ENCODE data around the gene LRCH1. TPM values are rescaled to one million over a fixed set of nuclear protein-coding genes. Genes with fewer than 3 reads are reported as not detected.
A peak's percentile ranks its signal among the peaks of the same experiment; 100 is the strongest.

LRCH1 gene
- total RNA-seq, 1 experiment from 2014 or later, result 4.9 TPM

- no peak for DNase-seq (ENCODE audit: low spot score)
Measured at GRCh38 chr13:46638262-46638661, 85.3 kb downstream of the LRCH1 start.

GRCh38 chr13:46639033-46639981, 86.3 kb downstream of the LRCH1 start:
- DNase-seq (ENCODE audit: low spot score), result peak; percentile 53

- DNase-seq (ENCODE audit: low spot score), result peak; percentile 31
Measured at GRCh38 chr13:46640843-46641242, 87.9 kb downstream of the LRCH1 start.

GRCh38 chr13:46641274-46642081, 88.5 kb downstream of the LRCH1 start:
- no peak for DNase-seq (ENCODE audit: low spot score)

DNA sequence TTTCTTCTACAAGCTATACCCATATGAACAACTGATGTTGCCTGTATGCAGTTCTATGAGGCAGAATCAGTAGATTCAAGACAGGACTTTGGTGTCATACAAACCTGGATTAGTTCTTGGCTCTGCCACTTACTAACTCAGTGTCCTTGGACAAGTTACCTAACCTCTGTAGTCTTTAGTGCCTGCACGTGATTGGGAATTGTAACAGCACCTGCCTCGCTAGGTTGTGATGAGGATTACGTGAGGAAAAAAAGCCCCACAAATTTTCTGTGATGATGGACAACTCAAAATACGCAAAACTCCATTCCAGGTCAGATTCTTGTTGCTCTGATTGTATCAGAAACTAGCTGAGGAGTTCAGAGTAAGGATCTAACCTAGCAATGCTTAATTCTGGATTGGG, 89.3 kb downstream of the LRCH1 start:
- DNase-seq (ENCODE audit: low spot score), result no peak

- DNase-seq (ENCODE audit: low spot score), result no peak
Measured at GRCh38 chr13:46643165-46643777, 90.3 kb downstream of the LRCH1 start.

- no peak for DNase-seq (ENCODE audit: low spot score)
Measured at GRCh38 chr13:46644816-46645215, 91.8 kb downstream of the LRCH1 start.

DNA sequence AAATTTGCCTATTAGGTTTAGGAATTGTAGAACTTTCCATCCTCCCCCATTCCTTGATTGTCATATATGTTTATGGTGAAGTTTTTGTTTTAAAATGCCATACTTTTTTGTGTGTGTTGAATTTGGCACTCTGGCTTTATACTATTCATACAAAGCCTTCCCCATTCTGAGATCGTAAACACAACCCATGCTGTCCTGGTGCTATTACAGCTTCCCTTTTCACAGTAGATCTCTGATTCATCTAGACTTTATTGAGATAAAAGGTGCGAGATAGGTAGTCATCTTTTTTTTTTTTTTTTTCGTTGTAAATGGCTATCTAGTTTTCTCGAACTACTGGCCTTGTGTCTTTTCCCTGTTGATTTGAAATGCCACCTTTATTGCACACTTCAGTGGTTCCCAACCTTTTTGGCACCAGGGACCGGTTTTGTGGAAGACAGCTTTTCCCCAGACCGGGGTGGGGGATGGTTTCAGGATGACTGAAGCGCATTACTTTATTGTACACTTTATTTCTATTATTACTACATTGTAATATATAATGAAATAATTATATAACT, 94.6 kb downstream of the LRCH1 start:
- no peak for DNase-seq (ENCODE audit: low spot score)

DNA sequence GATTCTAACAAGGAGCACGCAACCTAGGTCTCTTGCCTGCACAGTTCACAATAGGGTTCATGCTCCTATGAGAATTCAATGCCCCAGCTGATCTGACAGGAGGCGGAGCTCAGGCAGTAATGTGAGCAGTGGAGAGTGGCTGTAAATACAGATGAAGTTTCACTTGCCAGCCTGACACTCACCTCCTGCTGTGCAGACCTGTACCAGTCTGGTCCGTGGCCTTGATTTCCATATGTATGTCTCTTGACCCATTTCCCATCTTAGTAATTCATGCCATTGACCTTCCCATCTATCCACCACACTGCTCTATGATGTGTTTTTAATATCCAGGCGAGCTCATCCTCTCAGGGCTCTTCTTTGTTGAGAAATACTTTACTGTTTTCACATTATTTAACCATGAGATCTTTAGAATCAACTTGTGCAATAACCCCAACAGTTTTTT, 95.2 kb downstream of the LRCH1 start:
- no peak for DNase-seq (ENCODE audit: low spot score)

DNA sequence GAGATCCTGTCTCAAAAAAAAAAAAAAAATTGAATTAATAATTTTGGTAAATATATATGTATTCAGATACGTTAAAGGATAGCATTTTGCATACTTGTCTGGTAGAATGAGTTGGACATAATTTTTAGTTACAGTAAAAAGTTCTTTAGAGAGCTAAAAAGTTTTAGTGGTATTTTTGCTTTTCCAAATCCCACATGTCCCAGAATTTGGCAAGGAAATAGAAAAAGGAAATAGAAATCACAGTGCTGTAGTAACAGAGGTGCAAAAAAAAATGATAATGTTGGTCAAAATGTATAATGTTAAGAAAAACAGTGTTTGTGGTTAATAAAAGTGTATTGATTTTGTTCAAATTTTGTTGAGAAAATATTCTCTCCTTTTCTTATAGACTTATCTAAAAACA, 96.8 kb downstream of the LRCH1 start:
- DNase-seq (ENCODE audit: low spot score), result no peak

DNA sequence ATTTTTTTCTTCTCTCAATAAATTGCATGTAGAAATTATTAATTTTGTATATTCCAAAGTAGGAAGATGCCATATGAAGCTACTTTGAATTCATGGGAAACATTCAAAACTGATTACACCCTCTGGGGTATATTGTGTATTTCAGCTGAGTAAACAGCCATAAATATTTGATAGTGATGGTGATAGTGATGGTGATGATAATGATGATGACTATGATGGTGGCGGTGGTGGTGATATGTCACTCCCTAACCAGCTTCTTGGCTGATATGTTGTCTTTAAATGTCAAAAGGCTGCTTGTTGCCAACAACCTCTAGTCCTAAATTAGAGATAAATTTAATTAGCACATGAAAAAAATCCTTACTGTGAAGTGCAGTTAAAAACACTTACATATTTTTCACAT, 102.0 kb downstream of the LRCH1 start:
- DNase-seq (ENCODE audit: low spot score), result no peak

DNA sequence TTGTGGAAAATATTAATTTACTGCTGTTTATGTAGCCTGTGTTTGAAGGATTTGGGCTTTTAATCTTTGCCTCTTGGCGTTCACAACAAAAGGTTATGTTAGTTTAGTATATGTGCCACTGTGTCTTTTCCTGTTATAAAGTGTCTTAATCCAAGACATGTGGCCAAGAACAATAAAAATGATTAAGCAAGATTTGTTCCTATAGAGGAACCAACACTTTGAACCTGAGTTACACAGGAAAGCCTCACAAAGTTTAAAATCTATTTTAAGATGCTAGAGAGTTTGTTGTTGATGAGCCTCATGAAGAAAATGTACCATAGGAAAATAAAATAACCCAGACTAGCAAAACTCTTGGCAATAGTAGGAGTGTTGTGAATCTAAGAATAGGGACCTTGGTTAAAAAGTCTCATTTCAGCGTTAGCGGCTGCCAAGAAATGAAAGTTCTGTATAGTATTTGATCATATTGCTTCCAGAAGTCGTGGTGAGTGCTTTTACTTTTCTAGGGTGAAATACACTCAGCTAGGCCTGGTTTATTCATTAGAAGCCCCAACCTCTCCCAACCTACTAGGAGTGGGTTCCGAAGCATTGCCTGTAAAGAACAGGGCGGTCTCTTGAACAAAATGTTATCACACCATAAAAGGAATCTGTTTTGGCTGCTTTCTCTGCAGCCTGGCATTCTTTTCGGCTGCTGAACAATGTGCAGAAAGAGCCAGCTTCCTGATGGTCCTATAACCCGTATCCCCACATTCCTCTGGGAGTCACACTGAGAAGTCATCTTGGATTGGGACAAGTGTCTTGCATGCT, 102.6 kb downstream of the LRCH1 start:
- DNase-seq (ENCODE audit: low spot score), result no peak

DNA sequence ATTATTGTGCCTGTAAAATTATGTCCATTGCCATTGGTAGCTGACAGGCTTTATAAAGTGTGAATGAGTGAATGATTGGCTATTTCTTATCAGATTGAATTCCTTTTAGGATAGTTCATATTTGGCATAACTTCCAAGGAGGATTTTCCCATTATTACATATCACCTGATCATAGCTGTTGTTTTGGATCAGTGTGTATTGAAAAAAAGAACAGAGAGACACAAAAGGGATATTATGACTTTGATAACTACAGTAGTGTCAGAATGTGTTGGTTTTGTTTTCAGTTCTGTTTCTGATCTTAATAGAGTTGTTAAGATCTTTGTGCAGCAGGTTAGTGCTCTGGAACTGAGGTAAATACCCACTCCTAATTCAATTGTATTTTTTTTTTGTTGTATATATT, 103.8 kb downstream of the LRCH1 start:
- no peak for DNase-seq (ENCODE audit: low spot score)

- no peak for DNase-seq (ENCODE audit: low spot score)
Measured at GRCh38 chr13:46659413-46660065, 106.6 kb downstream of the LRCH1 start.

DNA sequence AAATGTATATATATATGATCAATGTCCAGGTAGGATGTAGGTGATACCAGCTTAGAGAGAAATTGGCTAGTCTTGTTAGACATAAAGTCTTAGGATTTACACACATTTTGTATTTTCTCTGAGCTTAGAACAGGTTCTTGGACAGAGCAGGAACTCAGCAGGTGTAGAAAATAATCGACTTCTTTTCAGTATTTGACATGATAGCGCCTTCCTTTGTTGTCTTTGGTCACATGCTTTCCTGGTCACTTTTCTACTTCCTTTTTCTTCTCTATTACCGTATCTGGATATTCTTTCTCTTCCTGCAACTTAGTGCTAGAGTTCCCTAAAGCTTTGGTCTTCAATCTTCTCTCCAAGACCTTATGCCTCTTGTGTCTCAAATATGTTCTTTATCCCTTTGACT, 107.4 kb downstream of the LRCH1 start:
- DNase-seq (ENCODE audit: low spot score), result no peak

DNA sequence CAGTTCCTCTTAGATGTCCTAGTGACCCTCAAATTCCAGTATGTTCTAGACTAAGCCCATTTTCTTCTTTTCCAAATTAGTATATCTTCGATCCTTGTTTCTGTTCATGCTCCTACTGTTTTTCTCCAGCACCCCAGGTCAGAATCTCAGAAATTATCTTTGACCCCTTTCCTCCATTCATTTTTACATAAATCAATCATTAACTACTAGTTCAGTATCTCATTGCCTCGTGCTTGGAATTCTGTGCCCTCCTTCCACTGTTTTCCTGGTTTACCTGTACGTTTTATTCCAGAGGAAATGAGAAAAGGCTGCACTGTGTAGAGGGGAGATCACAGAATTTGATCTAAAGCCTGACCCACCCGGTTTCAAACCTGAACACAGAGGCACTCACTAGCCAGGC, 107.9 kb downstream of the LRCH1 start:
- DNase-seq (ENCODE audit: low spot score), result no peak

GRCh38 chr13:46662690-46663089, 109.7 kb downstream of the LRCH1 start:
- no peak for DNase-seq (ENCODE audit: low spot score)

DNA sequence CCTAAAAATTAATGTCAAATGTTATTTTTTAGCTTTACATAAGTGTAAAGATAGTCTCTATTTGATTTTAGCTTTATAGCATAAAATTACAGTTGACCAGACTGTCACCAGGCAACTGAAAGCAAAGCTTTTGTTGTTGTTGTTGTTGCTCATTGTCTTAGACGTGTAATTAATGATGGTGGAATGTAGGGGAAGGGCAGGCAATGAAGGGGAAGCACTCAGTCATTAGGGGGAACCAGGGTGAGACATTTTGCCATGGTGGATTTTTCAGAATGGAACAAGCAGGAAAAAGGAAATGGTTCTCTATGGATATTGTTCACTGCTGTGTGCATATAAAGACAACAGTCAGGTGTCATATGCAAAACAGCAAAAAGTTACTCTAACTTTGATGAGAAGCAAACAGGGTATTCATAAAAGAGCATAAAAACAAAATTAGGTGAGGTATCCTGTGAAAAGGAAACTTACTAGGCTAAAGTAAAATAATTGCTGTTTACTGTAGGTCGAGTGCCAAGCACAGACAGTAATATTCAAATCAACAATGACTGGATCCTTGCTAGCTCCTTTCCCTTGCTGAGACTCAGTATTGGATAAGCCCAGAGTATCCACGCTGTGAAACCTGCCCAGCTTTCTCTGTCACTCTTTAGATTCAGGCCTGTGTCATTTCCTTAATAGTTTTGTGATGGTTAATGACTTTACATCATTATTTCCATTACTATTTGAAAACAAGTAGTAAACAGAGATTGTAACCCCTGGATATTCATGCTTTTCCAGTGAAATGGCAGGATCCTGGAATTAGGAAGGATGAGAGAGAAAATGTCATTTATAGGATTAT, 110.5 kb downstream of the LRCH1 start:
- no peak for DNase-seq (ENCODE audit: low spot score)

GRCh38 chr13:46664195-46664594, 111.2 kb downstream of the LRCH1 start:
- DNase-seq (ENCODE audit: low spot score), result no peak

DNA sequence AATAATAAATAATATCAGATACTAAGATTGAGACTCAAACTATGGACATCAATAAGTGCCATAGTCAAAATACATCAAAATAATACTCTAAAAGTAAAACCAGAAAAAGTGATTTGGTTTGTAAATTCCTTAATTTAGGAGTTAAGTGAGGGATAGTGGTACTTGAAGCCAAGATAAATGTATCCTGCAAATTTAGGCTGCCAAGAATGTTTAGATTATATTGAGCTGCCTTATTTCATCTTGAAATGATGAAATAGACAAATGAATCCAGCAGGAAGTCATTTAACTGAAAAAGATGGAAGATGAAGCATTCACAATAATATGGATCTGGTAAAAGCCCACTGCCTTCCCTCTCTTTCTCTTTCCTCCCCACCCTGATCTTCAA, 112.3 kb downstream of the LRCH1 start:
- DNase-seq (ENCODE audit: low spot score), result no peak
